HG03354 (cell line): ENCODE measurements around the gene CDKN2A.
"Not testable (repeated sequence)": the region's sequence is repeated elsewhere in the genome, so short reads cannot be mapped to it uniquely, and the experiment has no call there.

ENCODE experiments used
- ATAC-seq: cut with Tn5 transposase; IDR thresholded peaks from one replicate; pipeline ENCODE4 v1.9.1; 2021; ENCODE audit warnings: mild to moderate bottlenecking; ENCODE audit not compliant: unreplicated experiment, poor library complexity, severe bottlenecking

CDKN2A gene

DNA sequence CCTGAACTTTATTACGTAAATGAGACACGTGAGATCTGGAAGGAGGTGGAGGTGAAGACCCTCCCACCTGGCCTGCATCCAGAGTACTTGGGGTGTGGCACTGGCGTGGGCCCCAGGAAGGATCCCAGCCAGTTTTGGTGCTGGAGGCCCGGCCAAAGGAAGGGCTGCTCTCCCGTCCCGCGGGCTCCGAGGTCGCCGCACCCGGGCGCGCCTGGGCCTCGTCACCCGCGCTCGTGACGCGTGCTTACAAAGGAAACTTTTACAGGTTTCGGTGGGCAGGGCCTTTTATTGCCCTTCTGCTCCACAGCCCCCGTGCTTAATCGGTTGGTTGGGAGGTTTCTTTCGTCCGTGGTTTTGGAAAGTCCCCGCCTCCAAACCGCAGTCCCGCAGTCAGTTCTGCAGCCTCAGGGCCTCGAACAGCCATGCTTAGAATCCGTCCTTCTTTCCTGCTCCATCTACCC lies 29.2 kb downstream of the CDKN2A start:
- ATAC-seq = peak; percentile 62

DNA sequence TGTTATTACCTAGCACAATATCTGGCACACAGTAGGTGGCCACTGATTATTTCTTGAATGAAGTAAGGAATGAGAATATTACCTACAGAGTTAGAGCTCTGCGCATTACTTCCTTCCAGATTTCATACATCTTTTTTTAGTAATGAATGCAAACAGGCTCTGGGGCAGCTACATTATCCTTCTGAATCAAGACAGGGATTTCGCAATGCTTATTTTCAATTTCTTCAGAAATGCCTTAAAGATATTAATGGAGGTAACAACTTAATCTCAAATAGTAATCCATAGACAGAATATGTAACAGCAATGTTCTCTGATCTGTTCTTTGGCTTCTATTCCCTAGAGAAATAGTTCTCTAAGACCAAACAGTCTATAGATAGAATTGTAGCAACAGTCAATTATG lies 32.6 kb downstream of the CDKN2A start:
- ATAC-seq = no peak

DNA sequence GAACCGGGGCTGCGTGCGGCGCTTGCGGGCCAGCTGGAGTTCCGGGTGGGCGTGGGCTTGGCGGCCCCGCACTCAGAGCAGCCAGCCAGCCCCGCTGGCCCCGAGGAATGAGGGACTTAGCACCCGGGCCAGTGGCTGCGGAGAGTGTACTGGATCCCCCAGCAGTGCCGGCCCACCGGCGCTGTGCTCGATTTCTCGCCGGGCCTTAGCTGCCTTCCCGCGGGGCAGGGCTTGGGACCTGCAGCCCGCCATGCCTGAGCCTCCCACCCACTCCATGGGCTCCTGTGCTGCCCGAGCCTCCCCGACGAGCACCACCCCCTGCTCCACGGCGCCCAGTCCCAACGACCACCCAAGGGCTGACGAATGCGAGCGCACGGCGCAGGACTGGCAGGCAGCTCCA lies 34.9 kb downstream of the CDKN2A start:
- ATAC-seq = not testable (repeated sequence)

DNA sequence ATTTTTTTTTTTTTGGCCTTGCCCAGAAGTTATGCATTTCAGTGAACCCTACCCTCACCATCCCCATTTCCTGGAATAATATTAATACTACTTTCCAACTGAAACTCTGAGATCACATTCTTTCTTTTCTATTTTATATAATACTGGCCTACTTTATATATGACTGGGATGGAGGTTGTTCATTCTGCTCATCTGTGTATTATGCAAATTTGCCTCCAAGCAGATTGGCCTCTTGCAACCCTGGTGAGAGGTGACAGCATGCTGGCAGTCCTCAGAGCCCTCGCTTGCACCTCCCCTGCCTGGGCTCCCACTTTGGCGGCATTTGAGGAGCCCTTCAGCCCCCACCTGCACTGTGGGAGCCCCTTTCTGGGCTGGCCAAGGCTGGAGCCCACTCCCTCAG lies 35.4 kb downstream of the CDKN2A start:
- ATAC-seq = no peak

DNA sequence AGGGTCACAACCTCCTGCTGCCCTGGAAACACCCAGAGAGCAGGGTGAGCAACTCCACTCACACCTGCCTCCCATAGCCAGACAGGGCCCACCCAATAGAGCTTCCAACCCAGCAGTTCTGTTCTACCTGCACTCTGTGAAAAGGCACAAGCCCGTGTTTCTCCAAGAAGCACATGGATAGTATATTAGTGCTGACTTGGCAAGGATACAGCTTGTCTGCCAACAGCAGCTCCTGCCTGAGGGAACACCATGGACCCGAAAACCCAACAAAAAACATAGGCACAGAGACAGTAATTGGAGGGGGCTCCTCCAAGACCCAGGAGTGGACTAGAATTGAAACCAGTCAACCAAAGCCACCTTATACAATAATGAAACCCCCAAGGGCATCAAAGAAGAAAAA lies 48.6 kb downstream of the CDKN2A start:
- no peak for ATAC-seq

DNA sequence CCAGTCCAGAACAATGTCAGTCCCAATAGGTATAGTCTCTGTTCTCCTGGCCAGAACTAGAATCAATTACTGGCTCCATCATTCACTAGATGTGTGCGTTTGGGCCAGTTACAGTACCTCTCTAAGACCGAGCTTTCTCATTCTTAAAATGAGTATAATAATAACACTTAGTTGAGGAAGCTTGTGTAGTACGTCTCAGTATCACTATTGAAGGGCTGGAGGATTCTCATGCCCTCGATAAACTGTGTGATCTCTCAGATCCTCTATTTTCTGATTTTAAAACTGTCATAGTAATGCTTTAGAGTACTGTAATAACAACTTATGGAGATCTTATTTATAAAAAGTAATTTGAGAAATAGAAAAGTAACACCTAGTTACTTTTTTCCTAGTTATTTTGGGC lies 50.7 kb downstream of the CDKN2A start:
- ATAC-seq = no peak

DNA sequence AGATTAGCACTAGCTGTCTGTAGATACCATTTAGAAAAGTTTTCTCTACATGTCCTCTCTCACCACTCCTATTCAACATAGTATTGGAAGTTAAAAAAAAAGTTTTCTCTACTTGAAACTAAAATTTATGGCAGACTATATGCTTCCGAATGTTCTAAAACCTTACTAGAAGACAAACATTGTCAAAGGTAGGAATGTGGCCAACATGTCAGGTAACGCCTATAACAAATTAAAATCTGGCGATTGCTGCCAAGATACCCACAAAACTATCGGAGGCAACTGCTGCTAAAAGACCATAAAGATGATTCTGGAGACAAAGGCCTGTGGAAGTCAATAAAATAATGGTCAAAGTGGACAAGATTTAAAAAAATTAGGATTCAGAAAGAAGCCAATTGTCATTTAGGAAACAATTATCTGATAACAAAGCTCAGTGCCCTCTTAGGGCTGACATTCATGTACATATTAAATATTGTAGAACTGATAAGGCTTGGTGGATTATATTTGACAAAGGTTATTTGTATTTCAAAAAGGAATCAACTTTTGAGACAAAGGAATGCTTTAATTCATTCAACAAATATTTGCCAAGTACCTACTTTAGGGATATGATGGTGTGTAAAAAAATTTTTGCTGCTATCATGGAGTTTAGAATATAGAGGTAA lies 52.7 kb downstream of the CDKN2A start:
- ATAC-seq = no peak

DNA sequence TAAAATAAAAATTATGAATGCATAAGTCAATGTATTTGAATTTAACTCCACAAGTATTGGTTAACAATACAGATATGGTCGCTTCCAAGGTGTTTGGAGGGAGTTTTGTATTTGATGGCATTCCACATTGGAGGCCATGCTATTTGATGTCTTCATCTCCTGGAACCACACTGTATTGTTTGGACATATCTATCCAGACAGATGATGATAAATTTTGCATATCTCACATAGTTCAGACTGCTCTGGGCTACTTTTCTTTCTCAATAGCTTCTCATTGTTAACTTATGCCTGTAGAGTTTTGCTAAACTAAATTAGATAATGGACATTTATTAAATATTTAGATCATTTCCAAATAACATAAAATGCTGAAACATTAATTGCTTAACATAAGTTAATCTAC lies 58.0 kb downstream of the CDKN2A start:
- ATAC-seq = no peak

DNA sequence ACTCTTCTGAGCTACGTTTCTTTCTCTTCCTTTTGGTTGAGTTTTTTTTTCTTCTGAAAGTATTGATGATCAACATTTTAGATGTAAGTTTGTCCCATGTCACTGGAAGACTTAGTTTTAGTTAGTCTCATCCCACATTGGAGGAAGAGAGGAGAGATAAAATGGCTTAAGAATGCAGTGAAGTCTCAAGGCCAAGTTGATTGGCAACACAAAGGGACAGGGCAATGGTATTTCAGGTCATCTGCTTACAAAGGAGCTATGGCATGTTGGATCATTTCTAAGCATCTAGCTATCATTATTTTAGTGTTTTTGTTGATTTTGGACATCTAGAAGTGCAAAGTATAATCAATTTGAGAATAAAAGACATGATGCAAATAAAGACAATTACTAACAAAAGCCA lies 58.6 kb downstream of the CDKN2A start:
- ATAC-seq = no peak

DNA sequence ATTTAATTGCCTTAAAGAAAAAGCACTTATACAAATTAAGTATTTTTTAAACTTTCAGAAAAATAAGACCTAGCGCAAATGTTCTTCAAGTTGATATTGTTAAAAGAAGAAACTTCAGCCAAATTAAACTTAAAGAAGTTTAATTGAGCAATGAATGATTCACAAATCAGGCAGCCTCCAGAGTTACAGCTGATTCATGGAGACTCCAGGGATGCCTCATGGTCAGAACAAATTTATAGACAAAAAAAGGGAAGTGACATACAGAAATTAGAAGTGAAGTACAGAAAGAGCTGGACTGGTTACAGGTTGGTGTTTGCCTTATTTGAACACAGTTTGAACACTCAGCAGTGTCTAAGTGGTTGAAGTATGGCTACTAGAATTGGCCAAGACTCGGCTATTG lies 60.3 kb downstream of the CDKN2A start:
- ATAC-seq = no peak

DNA sequence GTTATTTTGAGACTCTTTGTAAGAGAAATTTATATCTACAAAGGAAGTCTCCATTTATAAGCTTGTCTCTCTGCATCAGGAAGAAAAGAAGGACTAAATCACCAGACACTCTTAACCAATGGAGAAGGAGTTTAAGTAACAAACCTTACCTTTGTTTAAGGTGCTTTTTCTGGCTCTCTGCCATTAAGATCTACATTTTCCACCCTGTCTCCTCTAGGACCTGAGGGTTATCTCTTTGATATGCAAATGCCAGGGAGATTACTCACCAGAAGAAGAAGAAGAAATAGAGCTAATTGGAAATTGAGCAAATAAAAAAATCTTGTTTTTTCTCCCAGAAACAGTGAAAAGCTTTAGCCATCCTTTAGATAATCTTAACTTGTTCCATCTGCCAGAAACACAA lies 60.9 kb downstream of the CDKN2A start:
- ATAC-seq = no peak

DNA sequence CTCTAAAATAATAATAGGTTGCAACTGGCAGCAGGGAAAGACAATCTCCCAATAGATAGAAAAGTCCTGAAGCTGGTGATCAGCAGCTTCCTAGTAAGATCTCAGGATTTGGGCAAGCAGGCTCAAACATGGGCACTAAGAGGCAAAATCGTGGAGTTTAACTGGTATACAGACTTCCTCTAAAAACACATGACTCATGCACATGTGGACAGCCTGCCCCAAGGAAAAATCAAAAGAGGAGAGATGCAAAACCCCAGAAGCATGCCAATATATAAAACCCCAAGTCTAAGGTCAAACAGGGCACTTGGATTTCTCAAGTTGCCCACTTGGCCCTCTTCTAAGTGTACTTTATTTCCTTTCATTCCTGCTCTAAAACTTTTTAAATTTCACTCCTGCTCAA lies 62.8 kb downstream of the CDKN2A start:
- ATAC-seq = no peak

DNA sequence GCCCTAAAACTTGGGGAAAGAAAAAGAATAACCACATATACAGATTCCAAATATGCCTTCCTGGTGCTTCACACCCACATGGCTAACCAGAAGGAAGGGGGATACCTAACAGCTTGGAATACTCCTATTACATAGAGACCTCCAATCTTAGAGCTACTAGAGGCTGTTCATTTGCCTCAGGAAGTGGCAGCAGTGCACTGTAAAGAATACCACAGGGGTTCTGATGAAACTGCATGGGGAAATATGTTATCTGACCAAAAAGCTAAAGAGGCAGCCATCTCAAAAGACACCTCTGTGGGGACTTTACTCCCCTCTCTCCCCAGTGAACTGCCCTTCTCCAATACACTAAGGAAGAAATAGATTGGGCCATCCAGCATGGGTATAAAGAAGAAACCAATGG lies 66.4 kb downstream of the CDKN2A start:
- no peak for ATAC-seq

DNA sequence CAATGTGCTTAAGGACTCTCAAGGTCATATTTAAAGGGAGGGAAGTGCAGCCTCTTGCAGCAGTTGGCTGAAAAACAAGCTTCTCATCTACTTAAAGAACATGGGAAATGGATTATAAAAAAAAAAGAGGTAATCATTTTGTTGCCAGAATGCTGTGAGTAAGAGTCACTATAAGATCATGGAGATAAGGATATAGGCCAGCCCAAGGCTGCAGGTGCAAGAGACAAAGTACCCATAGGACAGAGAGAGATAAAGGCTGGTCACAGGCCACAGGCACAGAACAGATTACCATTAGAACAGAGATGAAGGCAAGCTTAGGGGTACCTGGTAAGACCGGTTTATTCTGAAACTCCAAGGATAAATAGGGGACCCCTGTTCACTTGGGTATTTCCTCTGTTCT lies 70.5 kb downstream of the CDKN2A start:
- ATAC-seq = no peak

DNA sequence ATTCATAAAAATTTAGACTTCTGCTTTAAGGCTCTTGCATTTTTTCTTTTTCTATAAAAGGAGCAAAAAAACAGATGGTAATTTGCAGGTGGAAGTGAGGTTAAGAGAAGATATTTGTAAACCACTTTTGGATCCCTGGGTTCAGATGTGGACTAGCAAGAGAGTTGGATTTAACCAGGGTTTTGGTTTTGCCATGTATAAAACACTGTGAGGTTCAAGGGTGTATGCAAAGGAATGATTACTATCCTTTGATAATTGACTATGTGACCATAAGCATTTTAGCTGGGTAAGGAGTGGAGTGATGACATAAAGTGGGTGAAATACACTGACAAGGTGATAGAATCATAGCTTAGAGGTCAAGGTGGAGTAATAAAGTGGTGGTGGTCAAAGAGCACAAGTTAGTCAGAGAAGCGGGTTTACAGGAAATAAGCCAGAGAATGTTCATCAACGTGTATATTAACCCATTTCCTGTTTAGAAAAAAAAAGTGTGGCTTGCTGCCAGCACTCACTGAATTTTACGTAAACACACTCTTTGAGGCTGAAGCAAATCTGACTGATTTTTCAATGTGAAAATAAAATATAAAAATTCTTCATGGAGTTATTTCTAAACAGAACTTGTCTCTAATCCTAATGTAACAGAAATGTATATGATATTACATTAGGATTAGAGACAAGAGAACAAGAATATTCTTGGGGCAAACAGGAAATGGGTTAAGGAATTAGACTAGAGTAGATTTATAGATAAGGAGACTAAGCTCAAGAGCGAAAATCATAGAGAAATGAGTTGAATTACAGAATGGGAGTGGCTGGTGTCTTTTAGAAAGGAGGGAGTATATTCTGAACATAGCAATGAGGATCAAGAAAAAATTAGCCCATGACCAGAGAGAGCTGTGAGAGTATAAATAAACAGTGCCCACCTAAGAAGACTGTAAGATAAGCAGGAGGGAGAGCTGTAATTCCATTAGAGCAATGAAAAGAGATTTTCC lies 74.5 kb downstream of the CDKN2A start:
- ATAC-seq = peak; percentile 89
